ENCODE results near the gene MAST2.

DNA sequence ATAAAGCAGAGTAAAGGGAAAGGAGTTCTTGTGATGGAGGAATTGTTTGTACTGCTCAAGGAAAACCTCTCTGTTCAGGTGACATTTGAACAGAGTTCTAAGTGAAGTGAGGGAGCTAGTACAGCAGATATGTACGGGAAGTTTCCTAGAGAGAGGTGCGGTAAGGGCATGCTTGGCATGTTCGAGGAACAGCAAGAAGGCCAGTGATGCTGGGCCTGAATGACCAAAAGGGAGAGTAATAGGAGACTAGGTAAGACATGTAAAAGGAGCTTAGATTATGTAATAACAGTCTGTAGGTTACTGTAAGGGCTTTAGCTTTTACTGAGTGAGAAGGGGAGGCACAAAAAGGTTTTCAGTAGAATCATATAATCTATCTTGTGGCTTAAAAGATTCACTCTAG is 265.1 kb downstream of the MAST2 start:
- TF ChIP-seq CTCF (IDR thresholded peaks at IDR 0.05; ENCODE audit: extremely low read depth in 1 of 2, insufficient read depth in 1 of 2, low read depth in 1 of 2, low read length in 2 of 2) (no peak), MYC (IDR thresholded peaks at IDR 0.05; ENCODE audit: low read depth, low read length) (no peak), POLR2A (IDR thresholded peaks at IDR 0.05; ENCODE audit: low read depth, low read length) (no peak), POLR2AphosphoS5 (IDR thresholded peaks at IDR 0.05; ENCODE audit: insufficient read depth, low read depth, low read length) (no peak), EZH2 (IDR thresholded peaks at IDR 0.05; ENCODE audit: borderline replicate concordance, low read depth, low read length, severe bottlenecking) (no peak)

All from endothelial cell of umbilical vein (primary cell).